HEK293T (cell line): Measurements from ENCODE around the gene KIAA0513.

ENCODE experiments used
- BHLHE40 ChIP-seq: fragments of 450-650 bp; IDR thresholded peaks from 2 replicates; pipeline ENCODE4 v1.6.1; 2016; ENCODE audit warnings: mild to moderate bottlenecking, moderate library complexity, borderline replicate concordance
- SP1 ChIP-seq: fragments of 450-650 bp; IDR thresholded peaks from 2 replicates; pipeline ENCODE4 v1.6.1; 2017
- SUZ12 ChIP-seq: fragments of 450-650 bp; IDR thresholded peaks from 2 replicates; pipeline ENCODE4 v1.6.1; 2016; ENCODE audit warnings: mild to moderate bottlenecking
- TF ChIP-seq, protein P1 (sequence below): fragments of 450-650 bp; IDR thresholded peaks from 2 replicates; pipeline ENCODE4 v1.6.1; 2016

DNA sequence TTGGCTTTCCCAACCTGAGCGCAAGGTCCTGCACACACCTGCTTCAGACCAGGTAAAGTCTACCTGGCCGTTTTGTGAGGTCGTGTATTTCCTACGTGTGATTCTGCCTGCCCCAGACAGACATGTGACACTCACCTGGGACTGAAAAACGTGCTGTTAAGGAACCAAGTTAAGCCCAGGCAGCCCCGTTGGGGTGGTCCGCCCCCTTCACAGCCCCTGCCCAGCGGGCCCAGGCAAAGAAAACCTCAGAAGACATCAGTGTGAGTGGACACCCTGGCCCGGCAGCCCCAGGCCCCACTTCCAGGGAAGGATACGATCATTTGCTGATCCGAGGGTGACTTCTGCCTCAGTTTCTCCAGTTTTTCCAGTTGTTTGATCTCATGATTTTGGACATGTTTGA lies 79.9 kb downstream of the KIAA0513 start:
- TF ChIP-seq BHLHE40 (no peak), SP1 (no peak), SUZ12 (no peak)
- TF ChIP-seq, protein P1, sequence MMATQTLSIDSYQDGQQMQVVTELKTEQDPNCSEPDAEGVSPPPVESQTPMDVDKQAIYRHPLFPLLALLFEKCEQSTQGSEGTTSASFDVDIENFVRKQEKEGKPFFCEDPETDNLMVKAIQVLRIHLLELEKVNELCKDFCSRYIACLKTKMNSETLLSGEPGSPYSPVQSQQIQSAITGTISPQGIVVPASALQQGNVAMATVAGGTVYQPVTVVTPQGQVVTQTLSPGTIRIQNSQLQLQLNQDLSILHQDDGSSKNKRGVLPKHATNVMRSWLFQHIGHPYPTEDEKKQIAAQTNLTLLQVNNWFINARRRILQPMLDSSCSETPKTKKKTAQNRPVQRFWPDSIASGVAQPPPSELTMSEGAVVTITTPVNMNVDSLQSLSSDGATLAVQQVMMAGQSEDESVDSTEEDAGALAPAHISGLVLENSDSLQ, result no peak
